ENCODE measurements around the gene SALL1. TPM values are rescaled to one million over a fixed set of nuclear protein-coding genes. Genes with fewer than 3 reads are reported as not detected.

The SALL1 gene
- polyA plus RNA-seq, result not detected

DNA sequence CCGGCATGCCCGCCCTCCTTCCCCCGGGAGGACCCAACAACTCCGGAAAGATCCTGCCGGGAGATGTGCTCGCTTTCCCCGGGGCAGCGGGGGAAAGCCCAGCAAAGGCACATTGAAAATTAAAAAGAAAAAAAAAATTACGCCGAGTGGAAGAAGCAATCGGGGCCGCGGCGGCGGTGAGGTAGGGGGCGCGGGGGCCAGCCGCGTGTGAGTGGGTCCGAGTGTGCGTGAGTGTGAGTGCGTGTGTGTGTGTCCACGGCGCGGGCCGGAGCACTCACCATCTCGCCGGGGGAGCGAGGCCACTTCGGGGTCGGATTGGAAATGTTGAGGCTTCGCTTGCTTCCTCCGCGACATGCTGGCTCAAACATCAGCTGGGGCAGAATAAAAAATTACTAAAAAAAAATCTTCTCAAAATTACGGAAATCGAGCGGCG lies at the start of gene SALL1:
TSS of gene SALL1 (minus strand) at position 383 of the 433 bp plus-strand sequence. CDS start at position 354, 29 bp downstream.
- Mint-ChIP-seq H3K4me1 (no peaks in the 10 kb centered on the region), H3K36me3 (no peaks in the 10 kb centered on the region), H3K4me3 (peak within 1 kb of the TSS in 1 of 4 donors; percentile 9), H3K27ac (no peak within 1 kb of the TSS), H3K9me3 (peaks cover 0 to 7% (median 0%) of the 10 kb centered on the region in 3 donors), H3K27me3 (peaks cover 48% of the 10 kb centered on the region)

DNA sequence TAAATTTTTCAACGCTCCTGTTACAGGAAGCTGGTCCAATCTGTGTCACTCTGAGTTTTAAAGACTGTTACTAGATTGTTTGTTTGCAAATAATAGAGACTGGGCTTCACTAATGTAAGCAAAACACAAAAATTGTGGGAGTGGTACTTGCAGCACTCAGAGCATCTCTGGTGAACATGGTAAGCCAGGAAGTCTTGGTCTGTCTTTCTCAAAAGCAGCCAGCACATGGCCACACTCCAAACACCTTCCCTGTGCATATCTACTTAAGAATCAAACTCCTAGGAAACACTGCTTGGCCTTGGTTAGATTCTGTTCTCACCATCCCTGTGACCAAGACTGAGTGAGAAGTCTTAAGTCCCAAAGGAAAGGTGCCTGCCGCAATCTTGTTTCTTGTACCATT lies 49.7 kb upstream of the SALL1 start:
- peaks cover 8 to 17% (median 9%) of the 10 kb centered on the region in 3 donors for H3K9me3 Mint-ChIP-seq
- H3K27me3 Mint-ChIP-seq, result no peaks in the 10 kb centered on the region
- no peaks in the 10 kb centered on the region for H3K36me3 Mint-ChIP-seq
- H3K4me3 Mint-ChIP-seq, result no peak overlapping the region
- no peak overlapping the region for H3K27ac Mint-ChIP-seq
- no peaks in the 10 kb centered on the region for H3K4me1 Mint-ChIP-seq

DNA sequence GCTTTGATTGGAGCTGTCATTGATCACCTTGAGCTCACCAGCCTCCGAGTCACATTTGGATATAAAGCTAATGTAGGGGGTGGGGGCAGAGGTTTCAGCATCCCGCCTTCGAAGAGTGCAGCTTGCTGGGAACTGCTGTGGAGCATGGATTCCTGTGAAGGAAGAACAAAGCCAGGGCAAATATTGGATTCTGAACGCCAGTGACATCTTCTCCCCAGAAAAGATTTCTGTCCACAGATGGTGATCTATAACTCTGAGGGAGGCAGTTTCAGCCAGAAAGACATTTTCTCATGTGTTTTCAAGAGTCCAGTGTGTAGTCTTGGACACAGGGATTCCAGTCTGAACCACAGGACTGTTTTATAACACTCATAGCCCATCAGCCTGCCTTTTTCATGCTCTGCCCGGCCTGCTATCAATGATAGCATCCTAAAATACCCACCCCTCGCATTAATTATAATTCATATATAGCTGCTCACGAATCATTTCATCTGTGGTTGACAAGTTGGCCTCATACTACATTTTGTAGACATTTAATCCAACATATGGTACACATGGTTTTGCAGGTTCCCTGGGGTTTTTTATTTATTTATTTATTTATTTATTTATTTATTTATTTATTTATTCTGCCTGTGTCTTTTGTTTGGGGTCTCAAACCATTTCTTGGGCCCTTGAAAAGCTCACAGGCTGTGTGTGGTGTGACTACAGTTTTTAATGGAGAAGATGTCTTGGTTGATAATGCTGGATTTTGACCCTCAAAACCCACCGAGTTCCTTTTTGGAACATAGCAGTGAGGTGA lies 47.1 kb upstream of the SALL1 start:
- Mint-ChIP-seq H3K4me3 (no peak overlapping the region), H3K27ac (peak overlapping the region in 1 of 3 donors; percentile 29), H3K36me3 (no peaks in the 10 kb centered on the region), H3K4me1 (no peaks in the 10 kb centered on the region), H3K9me3 (peaks cover 5 to 17% (median 7%) of the 10 kb centered on the region in 3 donors), H3K27me3 (no peaks in the 10 kb centered on the region)

DNA sequence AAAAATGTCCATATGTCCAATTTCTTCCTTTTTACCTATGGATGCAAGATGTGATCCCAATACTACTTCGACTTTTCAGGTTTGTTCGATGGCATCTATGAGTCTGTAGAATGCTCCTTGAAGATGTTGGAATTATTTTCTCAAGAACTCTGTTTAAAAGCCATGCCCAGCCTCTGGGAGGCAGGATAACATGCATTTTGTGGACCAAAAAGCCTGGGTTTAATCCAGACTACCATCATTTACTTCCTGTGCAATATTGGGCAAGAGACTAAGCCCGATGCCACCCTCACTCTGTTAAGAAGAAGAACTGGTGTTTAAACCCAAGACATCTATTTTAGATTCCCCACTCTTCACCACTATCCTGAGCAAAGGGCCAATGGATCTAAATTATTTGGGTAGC lies 42.8 kb upstream of the SALL1 start:
- Mint-ChIP-seq H3K27me3 (no peaks in the 10 kb centered on the region), H3K4me3 (no peak overlapping the region), H3K27ac (no peak overlapping the region), H3K9me3 (peaks cover 0 to 3% (median 2%) of the 10 kb centered on the region in 3 donors), H3K36me3 (no peaks in the 10 kb centered on the region), H3K4me1 (peaks cover 0 to 2% (median 0%) of the 10 kb centered on the region in 3 donors)

DNA sequence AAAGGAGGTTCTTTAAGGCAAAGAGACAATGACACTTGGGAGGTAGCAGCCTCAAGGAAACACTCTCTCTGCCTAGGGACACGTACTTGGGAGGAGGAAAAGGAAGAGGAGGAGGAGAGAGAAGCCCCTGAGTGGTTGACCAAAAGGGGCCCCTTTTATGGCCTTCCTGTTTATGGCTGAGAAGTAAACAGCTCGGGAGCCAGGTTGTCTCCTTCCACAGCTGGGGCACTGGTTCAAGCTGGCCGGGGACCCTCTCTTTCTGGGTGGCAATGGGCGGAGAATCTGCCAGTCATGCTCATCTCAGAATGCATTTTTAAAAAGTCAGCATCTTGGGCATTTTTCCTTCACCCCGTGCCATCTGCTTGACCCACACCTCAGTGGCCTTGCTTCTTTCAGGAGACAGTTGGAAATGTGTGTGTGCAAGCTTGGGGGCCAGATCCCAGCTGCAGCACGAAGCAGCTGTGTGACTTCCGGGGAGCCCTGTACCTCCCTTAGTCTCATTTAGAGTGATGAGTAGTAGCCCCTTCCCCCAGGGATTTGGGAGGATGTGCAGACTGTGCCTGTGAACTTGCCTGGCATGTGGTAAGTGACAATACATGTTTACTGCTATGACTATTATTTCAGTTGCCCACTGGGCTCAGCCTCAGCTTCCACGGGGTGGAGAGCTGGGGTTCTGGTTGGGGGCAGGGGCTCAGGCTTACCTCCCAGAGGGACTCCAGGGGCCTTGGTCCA lies 33.8 kb upstream of the SALL1 start:
- H3K27me3 Mint-ChIP-seq, result no peaks in the 10 kb centered on the region
- H3K27ac Mint-ChIP-seq, result no peak overlapping the region
- H3K9me3 Mint-ChIP-seq, result no peaks in the 10 kb centered on the region
- H3K4me1 Mint-ChIP-seq, result no peaks in the 10 kb centered on the region
- no peak overlapping the region for H3K4me3 Mint-ChIP-seq
- no peaks in the 10 kb centered on the region for H3K36me3 Mint-ChIP-seq

DNA sequence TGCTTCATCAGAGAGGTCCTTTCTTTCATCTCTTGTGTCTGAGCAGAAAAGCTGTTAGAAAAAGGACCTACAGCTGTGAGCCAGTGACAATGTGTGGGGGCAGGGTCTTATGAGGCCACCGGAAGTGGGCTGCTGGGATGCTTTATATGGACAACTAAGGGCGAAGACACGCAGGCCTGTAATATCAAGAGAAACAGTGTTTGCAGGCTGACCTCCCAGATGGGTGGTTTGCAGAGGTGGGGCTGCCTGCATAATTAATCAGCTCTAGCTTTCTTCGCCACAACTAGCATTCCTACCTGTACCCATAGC lies 30.4 kb upstream of the SALL1 start:
- peaks cover 0 to 2% (median 0%) of the 10 kb centered on the region in 3 donors for H3K9me3 Mint-ChIP-seq
- no peak overlapping the region for H3K27ac Mint-ChIP-seq
- no peaks in the 10 kb centered on the region for H3K36me3 Mint-ChIP-seq
- H3K4me3 Mint-ChIP-seq, result no peak overlapping the region
- H3K4me1 Mint-ChIP-seq, result no peaks in the 10 kb centered on the region
- peaks cover 2% of the 10 kb centered on the region for H3K27me3 Mint-ChIP-seq

DNA sequence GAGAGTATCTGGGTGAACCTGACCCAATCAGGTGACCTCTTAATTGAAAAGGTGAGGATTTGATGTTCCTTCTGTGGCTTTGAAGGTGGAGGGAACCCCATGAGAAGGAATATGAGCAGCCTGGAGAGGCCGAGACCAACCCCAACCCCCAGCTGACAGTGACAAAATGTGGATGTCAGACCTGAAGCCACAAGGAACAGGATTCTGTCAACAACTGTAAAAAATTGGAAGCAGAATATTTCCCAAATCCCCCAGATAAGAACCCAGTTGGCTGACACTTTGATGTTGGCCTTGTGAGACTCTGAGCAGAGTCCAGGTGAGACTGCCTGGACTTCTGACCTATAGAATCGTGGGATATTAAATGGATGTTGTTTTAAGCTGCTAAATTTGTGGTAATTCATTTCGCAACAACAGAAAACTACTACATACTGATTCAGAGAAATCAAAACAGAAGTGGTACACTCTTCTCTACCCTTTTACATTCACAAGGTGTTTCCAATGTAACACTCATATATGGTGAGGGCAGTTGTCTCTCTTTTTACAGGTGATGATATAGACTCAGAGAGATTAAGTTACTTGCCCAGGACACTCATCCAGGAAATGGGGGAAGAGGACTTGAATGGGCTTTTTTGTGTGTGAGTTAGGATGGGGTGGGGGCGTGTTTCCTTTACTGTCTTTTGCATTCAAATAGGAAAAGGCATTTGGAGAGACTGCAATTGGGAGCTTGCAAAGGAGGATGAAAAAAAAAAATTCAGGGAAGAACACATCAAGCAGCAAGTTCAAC lies 29.8 kb upstream of the SALL1 start:
- H3K4me1 Mint-ChIP-seq, result no peaks in the 10 kb centered on the region
- no peak overlapping the region for H3K27ac Mint-ChIP-seq
- H3K36me3 Mint-ChIP-seq, result no peaks in the 10 kb centered on the region
- peaks cover 2% of the 10 kb centered on the region for H3K27me3 Mint-ChIP-seq
- H3K4me3 Mint-ChIP-seq, result no peak overlapping the region
- H3K9me3 Mint-ChIP-seq, result peaks cover 0 to 2% (median 0%) of the 10 kb centered on the region in 3 donors

DNA sequence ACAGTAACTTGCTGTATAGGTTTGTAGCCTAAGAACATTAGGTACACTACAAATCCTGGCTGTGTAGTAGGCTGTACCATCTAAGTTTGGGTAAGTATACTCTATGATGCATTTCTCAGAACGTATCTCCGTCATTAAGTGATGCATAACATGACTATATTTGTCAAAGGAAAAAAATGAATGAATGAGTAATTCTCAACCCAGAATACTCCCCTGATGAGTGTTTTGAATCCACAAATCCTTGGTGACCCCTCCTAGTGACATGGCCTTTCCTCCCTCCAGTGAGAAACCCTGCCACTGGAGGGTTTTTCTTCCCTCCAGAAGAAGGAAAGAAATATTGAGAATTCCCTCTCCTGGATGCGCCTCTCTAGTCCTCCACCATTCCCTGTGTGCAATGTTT lies 24.0 kb upstream of the SALL1 start:
- Mint-ChIP-seq H3K4me3 (no peak overlapping the region), H3K9me3 (peaks cover 0 to 2% (median 0%) of the 10 kb centered on the region in 3 donors), H3K27me3 (peaks cover 2% of the 10 kb centered on the region), H3K4me1 (no peaks in the 10 kb centered on the region), H3K36me3 (no peaks in the 10 kb centered on the region), H3K27ac (no peak overlapping the region)

DNA sequence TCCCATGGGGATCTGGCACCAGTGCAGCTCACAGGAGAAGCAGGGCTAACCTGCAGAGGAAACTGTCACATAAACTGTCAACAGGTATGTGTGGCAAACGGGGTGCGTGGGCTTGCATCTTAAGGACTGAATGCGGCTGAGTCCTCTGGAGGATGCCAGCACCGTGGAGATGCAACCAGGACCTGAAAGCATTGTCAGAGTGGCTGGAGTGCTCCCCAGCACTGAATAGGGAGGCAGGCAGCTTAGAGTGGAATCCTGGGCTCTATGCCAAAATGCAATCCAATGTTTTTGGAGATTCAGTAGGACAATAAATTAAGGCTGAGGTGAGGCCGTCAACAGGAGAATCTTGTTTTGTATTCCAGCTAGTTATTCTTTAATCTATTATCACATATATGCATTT lies 21.3 kb upstream of the SALL1 start:
- Mint-ChIP-seq H3K9me3 (peaks cover 0 to 6% (median 0%) of the 10 kb centered on the region in 3 donors), H3K36me3 (peaks cover 2% of the 10 kb centered on the region), H3K27me3 (no peaks in the 10 kb centered on the region), H3K27ac (peak overlapping the region in 1 of 3 donors; percentile 39), H3K4me3 (no peak overlapping the region), H3K4me1 (no peaks in the 10 kb centered on the region)

DNA sequence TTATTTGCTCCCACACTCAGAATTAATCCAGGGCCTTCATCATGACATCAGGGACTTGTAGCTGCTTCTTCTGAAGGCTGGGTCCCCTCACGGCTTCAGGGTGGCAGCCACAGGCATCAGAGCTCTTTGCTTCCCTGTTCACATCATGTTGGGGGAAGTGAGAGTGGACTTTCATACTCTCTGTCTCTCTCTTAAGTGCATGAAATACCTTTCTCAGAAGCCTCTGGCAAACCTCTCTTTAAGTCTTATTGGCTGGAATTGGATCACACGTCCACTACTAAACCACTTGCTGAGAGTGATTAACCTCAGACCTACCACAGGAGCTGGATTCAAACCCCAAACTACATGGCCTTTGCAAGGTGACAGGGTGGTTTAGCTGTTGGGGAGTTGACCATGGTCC lies 17.7 kb upstream of the SALL1 start:
- peaks cover 2% of the 10 kb centered on the region for H3K36me3 Mint-ChIP-seq
- H3K27ac Mint-ChIP-seq, result no peak overlapping the region
- no peaks in the 10 kb centered on the region for H3K27me3 Mint-ChIP-seq
- H3K4me3 Mint-ChIP-seq, result no peak overlapping the region
- peaks cover 0 to 4% (median 0%) of the 10 kb centered on the region in 3 donors for H3K9me3 Mint-ChIP-seq
- no peaks in the 10 kb centered on the region for H3K4me1 Mint-ChIP-seq

DNA sequence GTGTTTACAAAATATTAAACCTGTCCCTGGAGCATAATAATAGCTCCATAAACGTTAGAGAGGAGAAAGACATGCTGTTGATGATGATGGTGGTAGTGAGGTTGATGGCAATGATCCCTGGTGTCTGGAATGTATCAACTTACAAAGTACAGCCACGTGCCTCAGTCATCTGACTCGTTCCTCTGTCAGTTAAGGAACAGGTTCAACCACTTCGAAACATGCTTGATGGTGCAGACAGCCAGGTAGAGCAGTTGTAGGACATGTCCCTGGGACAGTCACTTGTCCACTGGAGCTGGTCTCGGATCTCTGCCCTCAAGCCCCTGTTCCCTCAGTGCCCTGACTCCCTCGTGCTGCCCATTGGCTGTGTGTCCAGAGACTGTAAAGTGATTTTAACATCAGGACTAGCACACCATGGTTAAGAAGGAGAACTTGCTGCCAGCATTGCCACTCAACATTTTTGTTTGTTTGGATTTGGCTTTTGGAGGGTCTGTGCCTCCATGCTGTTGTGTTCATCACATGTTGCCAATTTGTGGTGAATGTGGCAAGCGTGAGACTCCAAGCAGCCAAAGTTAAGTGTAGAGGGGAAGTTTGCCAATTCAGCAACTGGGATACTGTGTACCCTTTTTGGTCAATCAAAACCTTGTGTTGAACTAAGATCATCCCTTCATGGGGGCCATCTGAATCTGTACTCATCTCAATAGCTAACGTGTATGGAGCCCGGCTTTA lies 16.3 kb upstream of the SALL1 start:
- H3K27me3 Mint-ChIP-seq, result peaks cover 5% of the 10 kb centered on the region
- H3K4me1 Mint-ChIP-seq, result no peaks in the 10 kb centered on the region
- peaks cover 2% of the 10 kb centered on the region for H3K36me3 Mint-ChIP-seq
- peaks cover 0 to 5% (median 0%) of the 10 kb centered on the region in 3 donors for H3K9me3 Mint-ChIP-seq
- no peak overlapping the region for H3K27ac Mint-ChIP-seq
- no peak overlapping the region for H3K4me3 Mint-ChIP-seq

DNA sequence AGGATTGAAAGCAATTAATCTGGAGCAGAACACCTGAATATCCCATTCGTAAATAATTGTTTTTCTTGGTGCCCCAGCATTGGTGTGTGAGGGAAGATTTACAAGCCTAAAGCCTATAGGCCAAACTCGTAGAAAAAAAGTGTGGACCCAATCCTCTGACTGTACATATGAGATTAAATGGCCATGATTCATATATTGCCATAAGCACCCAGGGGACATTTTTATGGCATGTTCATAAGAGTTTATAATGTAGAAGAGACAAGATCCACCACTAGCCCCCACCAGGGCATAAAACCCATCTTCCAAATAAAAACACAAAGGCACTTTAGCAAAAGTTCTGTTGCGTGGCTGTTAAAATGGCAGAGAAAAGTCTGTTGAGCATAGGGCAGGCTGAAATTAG lies 15.5 kb upstream of the SALL1 start:
- Mint-ChIP-seq H3K4me1 (no peaks in the 10 kb centered on the region), H3K9me3 (peaks cover 0 to 5% (median 0%) of the 10 kb centered on the region in 3 donors), H3K36me3 (peaks cover 2% of the 10 kb centered on the region), H3K27me3 (peaks cover 5% of the 10 kb centered on the region), H3K27ac (no peak overlapping the region), H3K4me3 (no peak overlapping the region)

DNA sequence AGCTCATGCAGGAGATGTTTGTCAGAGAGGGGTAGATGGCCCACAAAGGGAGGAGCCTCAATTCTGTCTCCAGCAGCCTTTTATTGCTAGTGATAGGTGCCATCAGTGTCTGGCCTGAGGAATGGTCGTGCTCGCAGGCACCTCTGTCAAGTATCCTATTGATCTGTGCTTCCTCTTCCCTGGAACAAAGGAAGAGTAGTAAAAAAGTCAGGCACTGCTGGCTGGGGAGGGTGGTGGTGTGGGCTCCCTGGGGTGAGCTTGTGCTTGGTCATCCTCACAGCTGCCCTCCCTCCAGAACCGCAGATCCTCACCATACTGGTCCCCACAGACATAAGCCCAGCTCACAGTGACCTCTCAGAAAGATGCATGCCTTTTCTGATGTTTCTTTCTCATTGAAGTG lies 15.0 kb upstream of the SALL1 start:
- Mint-ChIP-seq H3K9me3 (peaks cover 0 to 5% (median 0%) of the 10 kb centered on the region in 3 donors), H3K27ac (no peak overlapping the region), H3K36me3 (peaks cover 2% of the 10 kb centered on the region), H3K27me3 (peaks cover 5% of the 10 kb centered on the region), H3K4me1 (no peaks in the 10 kb centered on the region), H3K4me3 (no peak overlapping the region)

DNA sequence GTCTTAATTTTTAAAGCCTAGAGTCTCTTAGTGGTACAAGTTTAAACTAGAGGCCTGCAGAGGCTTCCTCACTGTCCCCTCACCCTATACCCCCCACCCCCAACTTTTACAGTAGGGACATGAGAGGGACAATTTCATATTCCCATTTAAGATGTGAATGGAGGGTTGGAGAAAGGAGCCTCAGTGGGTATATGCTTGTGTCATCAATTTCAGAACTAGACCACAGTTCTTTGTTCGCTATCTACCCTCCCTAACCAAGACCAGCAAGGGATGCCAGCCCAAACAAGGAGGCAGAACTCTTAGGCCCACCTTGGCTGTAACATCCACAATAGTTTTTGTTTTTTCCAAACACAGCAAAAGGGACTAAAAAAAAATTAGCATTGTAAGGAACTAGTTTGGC lies 14.0 kb upstream of the SALL1 start:
- H3K36me3 Mint-ChIP-seq, result peaks cover 2% of the 10 kb centered on the region
- peaks cover 5% of the 10 kb centered on the region for H3K27me3 Mint-ChIP-seq
- no peaks in the 10 kb centered on the region for H3K4me1 Mint-ChIP-seq
- H3K9me3 Mint-ChIP-seq, result peaks cover 0 to 5% (median 2%) of the 10 kb centered on the region in 3 donors
- H3K4me3 Mint-ChIP-seq, result no peak overlapping the region
- no peak overlapping the region for H3K27ac Mint-ChIP-seq
